ENCODE data around the gene GALNS. TPM values are rescaled to one million over a fixed set of nuclear protein-coding genes. Genes with fewer than 3 reads are reported as not detected.
A peak's percentile ranks its signal among the peaks of the same experiment; 100 is the strongest.

GALNS gene
- total and polyA plus RNA-seq, 2 of the 13 experiments (the other 11 are each of a cell fraction or from before 2014, with no cell fraction given), result 9.2 to 9.8 TPM

GRCh38 chr16:88787579-88788314 is 69.0 kb downstream of the GALNS start (continued):
- 0 out of 2 replicates have a peak, but pooled peaks have one; percentile 43 for TF ChIP-seq UBTF (CRISPR knock-in tag; IDR thresholded peaks at IDR 0.05)
- peak; percentile 36; the same call in 1 of the 2 replicates for TF ChIP-seq CEBPG (CRISPR knock-in tag; IDR thresholded peaks at IDR 0.05)
- no peak for TF ChIP-seq NFE2L1 (CRISPR knock-in tag; IDR thresholded peaks at IDR 0.05; ENCODE audit: borderline replicate concordance)
- TF ChIP-seq HNF4G (IDR thresholded peaks at IDR 0.05; ENCODE audit: borderline replicate concordance, low read depth, low read length), result peak; percentile 98
- TF ChIP-seq HNF4G (CRISPR knock-in tag; IDR thresholded peaks at IDR 0.05; ENCODE audit: borderline replicate concordance, low read depth), result peak; percentile 93
- no peak for TF ChIP-seq ATAD3A (CRISPR knock-in tag; IDR thresholded peaks at IDR 0.05)
- TF ChIP-seq PRDM10 (CRISPR knock-in tag; IDR thresholded peaks at IDR 0.05; ENCODE audit: low read depth), result peak; percentile 42; the same call in 1 of the 2 replicates
- TF ChIP-seq ZNF609 (CRISPR knock-in tag; IDR thresholded peaks at IDR 0.05; ENCODE audit: borderline replicate concordance), result no peak
- no peak for TF ChIP-seq PBX3 (CRISPR knock-in tag; IDR thresholded peaks at IDR 0.05; ENCODE audit: borderline replicate concordance)
- TF ChIP-seq ATF7-NPFF (CRISPR knock-in tag; IDR thresholded peaks at IDR 0.05; ENCODE audit: low read depth), result no peak
- TF ChIP-seq ARID5B (CRISPR knock-in tag; IDR thresholded peaks at IDR 0.05), result peak; percentile 60
